ENCODE data around the gene NAXD.
A peak's percentile ranks its signal among the peaks of the same experiment; 100 is the strongest.
"Not testable (repeated sequence)": the region's sequence is repeated elsewhere in the genome, so short reads cannot be mapped to it uniquely, and the experiment has no call there.

NAXD gene

DNA sequence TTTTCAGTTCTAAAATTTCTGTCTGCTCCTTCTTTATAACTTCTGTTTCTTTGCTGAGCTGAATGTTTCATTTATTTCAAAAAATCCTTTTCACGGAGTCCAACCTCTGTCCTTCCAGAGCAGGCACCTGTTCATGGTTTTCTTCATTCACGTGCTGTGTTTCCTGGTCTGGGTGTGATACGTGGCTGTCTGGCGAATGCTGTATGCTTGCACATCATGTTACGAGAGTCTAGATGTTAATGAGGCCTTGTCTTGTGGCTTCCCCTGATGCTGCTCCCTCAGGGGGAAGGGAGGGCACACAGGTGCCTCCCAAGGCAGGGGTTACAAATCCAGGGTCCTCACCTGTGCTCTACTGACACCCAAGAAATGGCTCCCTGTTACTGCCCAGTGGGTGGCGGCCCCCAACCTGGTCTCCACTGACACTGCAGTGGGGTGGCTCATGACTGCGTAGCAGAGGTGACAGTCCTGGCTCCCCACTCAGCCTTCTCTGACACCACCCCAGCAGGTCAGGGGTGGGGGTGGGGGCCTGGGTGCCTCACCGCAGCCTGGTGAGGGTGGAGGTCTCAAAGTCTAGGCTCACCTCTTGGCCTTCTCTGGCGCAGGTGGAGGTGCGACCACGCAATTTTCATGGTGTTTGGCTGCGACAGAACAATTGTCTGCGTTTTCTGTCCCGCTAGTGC, 33.7 kb upstream of the NAXD start:
- TF ChIP-seq POLR2A (IDR thresholded peaks at IDR 0.05; ENCODE audit: low read length) (no peak), GATA1 (IDR thresholded peaks at IDR 0.05; ENCODE audit: low read depth, low read length) (no peak)
- no peak for DNase-seq

DNA sequence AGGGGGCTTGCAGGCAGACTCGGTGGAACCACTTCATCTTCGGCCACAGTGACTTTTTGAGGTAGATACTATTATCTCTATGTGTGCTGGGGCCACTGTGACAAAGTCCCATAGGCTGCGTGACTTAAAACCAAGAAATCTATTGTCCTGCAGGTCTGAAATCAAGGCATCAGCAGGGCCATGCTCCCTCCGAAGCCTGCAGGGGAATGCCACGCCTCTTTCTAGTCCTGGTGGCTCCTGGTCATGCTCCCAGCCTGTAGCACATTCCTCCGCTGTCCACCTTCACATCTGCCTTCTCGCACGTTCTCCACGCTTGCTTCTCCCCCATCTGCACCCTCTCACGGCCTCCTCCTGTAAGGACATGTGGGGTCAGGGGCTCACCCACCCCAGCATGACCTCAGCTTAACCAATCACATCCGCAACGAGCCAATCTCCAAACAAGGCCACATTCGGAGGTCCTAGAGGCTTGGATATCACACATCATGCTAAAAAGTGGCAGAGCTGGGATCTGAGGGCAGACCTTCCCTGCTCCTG, 32.9 kb upstream of the NAXD start:
- TF ChIP-seq GATA1 (IDR thresholded peaks at IDR 0.05; ENCODE audit: low read depth, low read length): no peak
- no peak for TF ChIP-seq POLR2A (IDR thresholded peaks at IDR 0.05; ENCODE audit: low read length)

DNA sequence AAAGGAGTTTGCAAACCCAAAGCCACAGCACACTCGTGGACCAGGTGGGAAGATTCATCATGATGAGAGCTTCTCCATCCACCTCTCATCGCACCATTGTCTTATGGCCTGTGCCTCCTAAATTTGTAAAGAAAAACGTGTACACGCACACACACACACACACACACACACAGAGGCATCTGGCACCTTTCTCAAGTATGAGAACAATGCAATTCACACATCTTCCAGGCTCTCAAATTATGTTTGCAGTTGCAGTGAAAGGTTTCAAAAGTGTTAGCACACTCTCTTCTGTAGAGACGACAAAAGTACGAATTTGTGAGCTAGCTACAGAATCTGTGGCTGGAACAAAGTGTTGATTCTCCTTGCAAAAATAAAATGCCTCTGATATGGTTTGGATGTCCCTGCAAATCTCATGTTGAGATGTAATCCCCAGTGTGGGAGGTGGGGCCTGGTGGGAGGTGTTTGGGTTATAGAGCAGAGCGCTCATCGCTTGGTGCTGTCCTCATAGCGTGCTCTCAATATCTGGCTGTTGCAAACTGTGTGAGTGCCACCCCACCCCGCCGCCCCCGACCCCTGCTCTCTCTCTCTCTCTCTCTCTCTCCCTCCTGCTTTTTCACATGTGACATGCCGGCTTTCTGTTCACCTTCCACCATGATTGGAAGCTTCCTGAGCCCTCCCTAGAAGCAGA, 32.0 kb upstream of the NAXD start:
- no peak for DNase-seq
- TF ChIP-seq POLR2A (IDR thresholded peaks at IDR 0.05; ENCODE audit: low read length) (no peak), GATA1 (IDR thresholded peaks at IDR 0.05; ENCODE audit: low read depth, low read length) (no peak)

More for the DNA sequence above, 32.9 kb upstream of the NAXD start:
- DNase-seq: no peak

DNA sequence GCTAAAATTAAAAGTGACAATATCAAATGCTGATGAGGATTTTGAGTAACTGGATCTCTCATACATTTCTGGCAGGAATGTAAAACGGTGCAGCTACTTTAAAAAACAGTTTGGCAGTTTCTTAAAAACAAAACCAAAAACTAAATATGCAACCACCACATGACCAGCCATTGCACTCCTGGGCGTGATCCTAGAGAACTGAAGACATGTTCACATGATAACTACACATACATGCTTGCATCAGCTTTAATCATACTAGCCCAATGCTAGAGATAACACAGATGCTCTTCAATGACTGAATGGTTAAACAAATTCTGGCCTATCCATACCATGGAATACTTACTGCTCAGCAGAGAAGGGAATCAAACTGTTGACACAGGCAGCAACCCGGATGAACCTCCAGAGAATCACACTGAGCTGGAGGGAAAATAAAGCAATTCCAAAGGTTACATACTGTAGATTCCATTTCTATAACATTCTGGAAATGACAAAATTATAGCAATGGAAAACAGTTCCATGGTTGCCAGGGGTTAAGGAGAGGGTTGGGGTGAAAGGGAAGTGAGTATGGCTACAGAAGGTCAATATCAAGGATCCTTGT, 25.5 kb upstream of the NAXD start:
- DNase-seq: peak; percentile 77 to 83
- TF ChIP-seq POLR2A (IDR thresholded peaks at IDR 0.05; ENCODE audit: low read length): no peak

DNA sequence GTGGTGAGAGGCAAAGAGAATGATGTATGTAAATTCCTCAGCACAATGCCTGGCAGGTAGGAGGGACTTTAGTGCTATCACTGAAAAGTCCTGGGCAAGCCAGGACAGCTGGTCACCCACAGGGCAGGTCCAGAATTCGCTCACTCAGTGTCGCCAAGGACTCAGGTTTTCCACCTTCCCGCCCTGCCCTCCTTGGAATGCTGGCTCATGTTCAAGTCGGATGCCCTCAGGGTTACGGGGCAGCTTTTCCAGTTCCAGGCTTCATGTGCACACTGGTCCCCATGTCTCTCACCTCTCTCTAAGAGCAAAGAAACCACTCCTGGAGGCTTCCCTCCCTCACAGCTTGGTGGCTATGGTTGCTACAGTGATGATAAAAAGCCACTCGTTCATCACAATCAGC, 24.8 kb upstream of the NAXD start:
- no peak for DNase-seq
- TF ChIP-seq POLR2A (IDR thresholded peaks at IDR 0.05; ENCODE audit: low read length) (no peak), GATA1 (IDR thresholded peaks at IDR 0.05; ENCODE audit: low read depth, low read length) (no peak)

DNA sequence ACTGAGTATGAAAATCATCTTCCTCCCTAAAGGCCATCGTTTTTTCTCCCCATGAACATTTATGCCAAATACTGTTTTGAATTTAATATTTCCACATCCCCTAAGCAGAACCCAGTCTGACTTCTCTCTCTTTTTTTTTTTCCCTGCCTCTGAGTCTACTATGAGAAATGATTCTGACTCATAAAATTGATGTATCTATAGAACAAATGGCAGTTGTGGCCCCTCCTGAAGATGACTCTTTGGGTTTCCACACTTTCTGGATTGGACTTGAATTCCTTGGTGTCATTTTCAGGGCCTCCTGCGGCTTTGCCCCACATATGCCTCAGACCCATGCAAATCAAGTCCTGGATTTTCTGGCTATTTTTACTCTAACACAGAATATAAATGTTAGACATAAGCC, 22.7 kb upstream of the NAXD start:
- TF ChIP-seq POLR2A (IDR thresholded peaks at IDR 0.05; ENCODE audit: low read length): no peak
- no peak for DNase-seq

DNA sequence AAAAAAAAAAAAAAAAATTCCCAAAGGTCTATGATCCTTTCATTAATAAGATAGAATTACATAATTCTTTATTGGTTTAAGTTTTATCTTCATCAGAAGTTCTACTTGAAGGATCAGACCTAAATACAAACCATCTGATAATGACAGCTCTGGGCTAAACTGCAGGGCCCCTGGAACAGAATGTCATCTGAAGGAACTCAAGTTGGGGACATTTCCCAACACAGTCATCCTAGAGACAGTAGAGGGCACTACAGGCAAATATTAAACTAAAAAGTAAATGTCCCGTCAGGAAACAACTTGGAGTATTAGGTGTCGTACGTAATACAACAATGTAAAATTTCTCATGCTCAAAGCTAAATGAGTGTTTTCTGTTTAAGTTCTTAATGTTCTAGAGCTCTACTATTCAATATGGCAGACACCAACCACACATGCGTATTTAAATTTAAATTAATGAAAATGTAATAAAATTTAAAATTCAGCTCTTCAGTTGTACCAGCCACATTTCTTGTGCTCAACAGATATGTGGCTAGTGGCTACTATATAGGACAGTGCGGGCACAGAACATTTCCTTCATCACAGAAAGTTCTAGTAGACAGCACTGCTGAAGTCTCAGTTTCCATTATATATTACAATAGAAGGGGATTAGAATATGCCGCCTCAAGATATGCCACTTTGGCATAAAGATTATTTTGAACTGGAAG, 21.8 kb upstream of the NAXD start:
- peak; percentile 77 to 84 for DNase-seq
- TF ChIP-seq POLR2A (IDR thresholded peaks at IDR 0.05; ENCODE audit: low read length): no peak
- TF ChIP-seq GATA1 (IDR thresholded peaks at IDR 0.05; ENCODE audit: low read depth, low read length): no peak

DNA sequence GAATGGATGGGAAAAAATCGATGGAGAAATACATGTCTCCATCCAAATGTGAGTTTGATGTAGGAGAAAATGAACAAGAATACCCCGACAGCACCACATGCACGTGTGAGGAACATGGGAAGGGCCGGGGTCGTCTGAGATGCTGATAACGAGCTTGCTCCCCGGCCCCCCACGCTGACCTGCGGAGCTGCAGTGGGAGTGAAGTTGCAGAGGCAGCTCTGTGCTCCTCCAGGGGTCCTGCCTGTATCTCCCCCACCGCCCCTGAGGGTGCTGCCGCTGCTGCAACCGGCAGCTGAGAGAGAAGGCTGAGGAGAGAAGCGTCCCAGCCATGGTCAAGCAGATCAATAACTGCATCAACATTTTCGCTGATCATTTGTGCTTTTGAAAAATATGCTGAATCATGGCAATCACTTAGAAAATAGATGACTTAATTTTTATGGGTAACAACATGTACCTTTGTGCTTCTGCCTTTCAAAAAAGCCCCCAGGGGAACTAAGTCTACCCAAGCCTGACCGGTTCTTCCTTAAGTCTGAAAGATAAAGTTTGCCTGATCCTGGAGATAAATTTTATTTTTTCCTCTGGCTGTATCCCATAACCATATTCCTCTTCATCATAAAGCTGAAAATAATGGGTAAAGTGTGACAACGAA, 18.2 kb upstream of the NAXD start:
- DNase-seq: no peak
- no peak for TF ChIP-seq POLR2A (IDR thresholded peaks at IDR 0.05; ENCODE audit: low read length)

DNA sequence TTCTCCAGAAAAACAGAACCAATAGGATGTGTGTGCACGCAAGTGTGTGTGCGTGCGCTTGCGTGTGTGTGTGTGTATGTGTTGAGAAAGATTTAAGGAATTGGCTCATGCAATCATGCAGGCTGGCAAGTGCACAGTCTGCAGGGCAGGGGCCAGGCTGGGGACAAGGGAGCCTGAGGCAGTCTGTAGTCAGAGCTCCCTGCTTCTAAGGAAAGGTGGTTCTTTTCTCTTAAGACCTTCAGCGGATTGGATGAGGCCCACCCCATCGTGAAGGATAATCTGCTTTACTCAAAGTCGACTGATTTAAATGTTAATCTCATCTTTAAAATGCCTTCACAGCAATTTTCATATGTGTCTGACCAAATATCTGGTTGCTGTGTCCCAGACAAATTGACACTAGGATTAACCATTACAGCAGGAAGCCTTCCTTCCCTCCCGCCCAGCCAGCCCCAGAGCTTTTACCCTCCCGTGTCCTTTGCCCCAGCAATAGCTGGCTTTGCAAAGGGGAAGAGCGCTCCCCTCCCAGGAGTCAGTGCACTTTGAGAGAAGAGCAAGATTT, 15.0 kb upstream of the NAXD start:
- no peak for DNase-seq
- TF ChIP-seq POLR2A (IDR thresholded peaks at IDR 0.05; ENCODE audit: low read length) (no peak), GATA1 (IDR thresholded peaks at IDR 0.05; ENCODE audit: low read depth, low read length) (no peak)

DNA sequence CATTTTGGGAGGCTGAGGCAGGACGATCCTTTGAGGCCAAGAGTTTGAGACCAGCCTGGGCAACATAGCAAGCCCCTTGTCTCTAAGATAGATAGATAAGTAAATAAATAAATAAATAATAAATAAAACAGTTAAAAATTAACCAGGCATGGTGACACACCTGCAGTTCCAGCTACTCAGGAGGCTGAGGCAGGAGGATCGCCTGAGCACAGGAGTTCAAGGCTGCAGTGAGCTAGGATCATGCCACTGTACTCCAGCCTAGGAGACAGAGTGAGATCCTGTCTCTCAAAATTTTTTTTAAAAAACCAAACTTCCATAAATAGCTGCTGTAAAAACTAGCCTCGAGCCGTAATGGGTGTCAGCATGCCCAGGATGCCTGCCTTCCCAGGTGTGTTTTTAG, 14.4 kb upstream of the NAXD start:
- TF ChIP-seq GATA1 (IDR thresholded peaks at IDR 0.05; ENCODE audit: low read depth, low read length) (no peak), POLR2A (IDR thresholded peaks at IDR 0.05; ENCODE audit: low read length) (no peak)
- DNase-seq: no peak

DNA sequence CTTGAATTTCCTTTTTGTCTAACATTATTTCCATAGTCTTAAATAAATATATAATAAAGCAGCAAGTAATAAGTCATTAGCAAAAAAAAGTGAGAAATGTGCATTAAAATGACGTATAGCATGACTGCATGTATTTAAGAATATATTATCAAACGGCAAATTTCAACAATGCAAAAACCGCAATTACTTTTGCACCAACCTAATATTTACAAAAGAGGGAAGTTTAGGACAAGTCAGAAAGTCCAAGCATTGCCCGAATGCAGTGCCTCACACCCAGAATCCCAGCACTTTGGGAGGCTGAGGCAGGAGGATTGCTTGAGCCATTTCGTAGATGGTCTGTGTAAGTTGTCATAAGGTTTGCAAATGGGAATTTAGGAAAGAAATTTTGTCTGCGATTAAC, 10.2 kb upstream of the NAXD start:
- TF ChIP-seq GATA1 (IDR thresholded peaks at IDR 0.05; ENCODE audit: low read depth, low read length) (no peak), POLR2A (IDR thresholded peaks at IDR 0.05; ENCODE audit: low read length) (no peak)
- DNase-seq: no peak

DNA sequence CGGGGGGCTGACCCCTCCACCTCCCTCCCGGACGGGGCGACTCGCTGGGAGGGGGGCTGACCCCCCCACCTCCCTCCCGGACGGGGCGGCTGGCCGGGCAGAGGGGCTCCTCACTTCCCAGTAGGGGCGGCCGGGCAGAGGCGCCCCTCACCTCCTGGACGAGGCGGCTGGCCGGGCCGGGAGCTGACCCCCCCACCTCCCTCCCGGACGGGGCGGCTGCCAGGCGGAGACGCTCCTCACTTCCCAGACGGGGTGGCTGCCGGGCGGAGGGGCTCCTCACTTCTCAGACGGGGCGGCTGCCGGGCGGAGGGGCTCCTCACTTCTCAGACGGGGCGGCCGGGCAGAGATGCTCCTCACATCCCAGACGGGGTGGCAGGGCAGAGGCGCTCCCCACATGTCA, 9.1 kb upstream of the NAXD start:
- DNase-seq: not testable (repeated sequence)

DNA sequence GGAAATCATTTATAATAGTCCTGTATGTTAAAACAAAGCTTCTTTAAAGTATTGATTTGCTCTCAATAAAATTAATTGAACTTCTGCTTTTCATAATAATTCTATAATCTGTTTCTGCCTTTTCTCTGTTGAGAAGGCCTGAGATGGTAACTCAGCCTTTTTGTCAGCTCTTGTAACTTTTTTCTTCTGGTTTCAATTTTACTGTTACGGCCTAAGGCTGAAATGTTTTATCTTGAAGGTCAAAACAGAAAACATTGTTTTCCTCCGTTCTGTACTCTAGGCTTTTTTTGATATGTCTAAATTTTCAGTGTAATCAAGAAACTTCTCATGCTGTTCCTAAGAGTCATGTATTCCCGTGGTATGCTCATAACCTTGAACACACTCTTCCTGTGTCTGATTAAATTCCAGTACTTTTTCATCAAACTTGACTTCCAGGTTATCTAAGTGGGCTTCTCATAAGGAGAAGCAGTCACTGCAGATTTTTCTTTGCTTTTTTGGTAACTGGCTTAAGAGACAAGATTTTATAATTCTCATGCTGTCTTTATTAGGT, 7.6 kb upstream of the NAXD start:
- no peak for DNase-seq

More for the DNA sequence above, 7.6 kb upstream of the NAXD start:
- TF ChIP-seq GATA1 (IDR thresholded peaks at IDR 0.05; ENCODE audit: low read depth, low read length): no peak
- no peak for TF ChIP-seq POLR2A (IDR thresholded peaks at IDR 0.05; ENCODE audit: low read length)
